B cell (primary cell): Measurements from ENCODE around the gene TMEM116. TPM values are rescaled to one million over a fixed set of nuclear protein-coding genes. Genes with fewer than 3 reads are reported as not detected.

Source experiments
- ATAC-seq: fragments of 200-7000 bp; cut with Tn5 transposase; one replicate; pipeline ENCODE4 v1.10.0; 2021; ENCODE audit warnings: low read depth, mild to moderate bottlenecking, moderate number of reproducible peaks, moderate library complexity
- CTCF ChIA-PET: fragments of 350-600 bp; sonication (Branson Sonifier 250); formaldehyde crosslinking; loops from one replicate; lab custom pipeline; 2021; ENCODE audit warnings: antibody characterized with exemption, inconsistent platforms; lab: Charles Lee
- POLR2A ChIA-PET: fragments of 350-600 bp; sonication (Branson Sonifier 250); formaldehyde crosslinking; loops from one replicate; lab custom pipeline; 2021; ENCODE audit warnings: antibody characterized with exemption; lab: Charles Lee
- DNase-seq: peaks from one replicate; pipeline ENCODE4 v3.0.0; 2013
- H2AFZ ChIP-seq: 2 replicates; pipeline ENCODE4 v1.6.1; 2012; ENCODE audit warnings: mild to moderate bottlenecking, low read depth, low read length; ENCODE audit not compliant: insufficient read depth, poor library complexity, severe bottlenecking
- H3K27ac ChIP-seq, 2 donors: 1 replicate in 1 of 2; 2 replicates in 1 of 2; pipeline ENCODE4 v1.5.1; 2012 to 2013; ENCODE audit warnings: low read length in 2 of 2, mild to moderate bottlenecking in 2 of 2, moderate library complexity in 1 of 2
- H3K27me3 ChIP-seq, 4 experiments: fragments of 200-600 bp in 1 of 4; sonication (generic) in 1 of 4; replicated peaks in 1 of 4; 1 replicate in 2 of 4; 2 replicates in 2 of 4; pipeline versions ENCODE4 v1.6.1 to v1.7.0; 2013 to 2016; ENCODE audit warnings: low read length in 3 of 4, mild to moderate bottlenecking in 2 of 4, mixed read lengths in 1 of 4, moderate library complexity in 1 of 4; ENCODE audit not compliant: insufficient read depth in 4 of 4, control insufficient read depth in 3 of 4; ENCODE audit errors: control extremely low read depth in 1 of 4
- H3K36me3 ChIP-seq, 2 experiments: replicated peaks in 1 of 2; 1 replicate in 1 of 2; 2 replicates in 1 of 2; pipeline versions ENCODE4 v1.6.1 to v1.7.1; 2013; ENCODE audit warnings: low read length in 1 of 2; ENCODE audit not compliant: insufficient read depth in 2 of 2, control insufficient read depth in 1 of 2; ENCODE audit errors: control extremely low read depth in 1 of 2, extremely low read depth in 1 of 2
- H3K4me1 ChIP-seq, 2 donors: fragments of 200-600 bp in 1 of 2; sonication (generic) in 1 of 2; 1 replicate in 1 of 2; 2 replicates in 1 of 2; pipeline versions ENCODE4 v1.5.1 to v1.6.1; 2013 to 2017; ENCODE audit warnings: low read length in 2 of 2; ENCODE audit not compliant: control insufficient read depth in 2 of 2, insufficient read depth in 2 of 2
- H3K4me2 ChIP-seq: replicated peaks from 2 replicates; pipeline ENCODE3; 2012; ENCODE audit warnings: mild to moderate bottlenecking, low read depth, low read length; ENCODE audit not compliant: poor library complexity, severe bottlenecking
- H3K4me3 ChIP-seq, 5 experiments: fragments of 200-600 bp in 1 of 5; sonication (generic) in 1 of 5; 1 replicate in 3 of 5; 2 replicates in 2 of 5; pipeline versions ENCODE4 v1.5.1 to v1.7.0; 2011 to 2016; ENCODE audit warnings: low read length in 4 of 5, mild to moderate bottlenecking in 4 of 5, low read depth in 2 of 5, control low read depth in 1 of 5, moderate library complexity in 1 of 5; ENCODE audit not compliant: insufficient read depth in 1 of 5; ENCODE audit errors: control extremely low read depth in 1 of 5, extremely low read depth in 1 of 5
- H3K79me2 ChIP-seq: fragments of 200-600 bp; sonication (generic); one replicate; pipeline ENCODE4 v1.6.0; 2016; ENCODE audit warnings: low read length; ENCODE audit not compliant: control insufficient read depth, insufficient read depth
- H3K9ac ChIP-seq: fragments of 200-600 bp; sonication (generic); 2 replicates; pipeline ENCODE4 v1.6.1; 2017; ENCODE audit warnings: mild to moderate bottlenecking, low read length, moderate library complexity
- H3K9me3 ChIP-seq, 3 donors: one replicate each; pipeline versions ENCODE4 v1.6.1 to v1.7.1; 2013; ENCODE audit warnings: low read length in 2 of 3; ENCODE audit not compliant: control insufficient read depth in 2 of 3, insufficient read depth in 1 of 3; ENCODE audit errors: control extremely low read depth in 1 of 3
- H4K20me1 ChIP-seq: 2 replicates; pipeline ENCODE4 v1.6.0; 2012; ENCODE audit warnings: mild to moderate bottlenecking, low read length; ENCODE audit not compliant: insufficient read depth, control insufficient read depth, poor library complexity, severe bottlenecking
- H3K27ac Mint-ChIP-seq: one replicate; pipeline ENCODE4 v1.8.0; 2021; ENCODE audit warnings: mixed read lengths
- H3K27me3 Mint-ChIP-seq: one replicate; pipeline ENCODE4 v1.8.0; 2021; ENCODE audit warnings: mixed read lengths
- H3K4me1 Mint-ChIP-seq: one replicate; pipeline ENCODE4 v1.8.0; 2021; ENCODE audit warnings: mixed read lengths
- H3K4me3 Mint-ChIP-seq: one replicate; pipeline ENCODE4 v1.8.0; 2021; ENCODE audit warnings: mixed read lengths
- H3K9me3 Mint-ChIP-seq: one replicate; pipeline ENCODE4 v1.8.0; 2022; ENCODE audit warnings: mixed read lengths; ENCODE audit not compliant: insufficient read depth
- EZH2 ChIP-seq: IDR thresholded peaks from 2 replicates; pipeline ENCODE4 v1.6.1; 2012; ENCODE audit warnings: borderline replicate concordance, low read depth, mild to moderate bottlenecking, moderate library complexity, low read length; ENCODE audit not compliant: insufficient read depth, poor library complexity, severe bottlenecking
- WGBS: methylation state at CpG from one replicate; pipeline ENCODE4 v1.1.5; 2013; ENCODE audit warnings: missing lambda C conversion rate; ENCODE audit not compliant: insufficient coverage; 5-methylcytosine and 5-hydroxymethylcytosine counted together
- intact Hi-C: fragments of 100-400 bp; cut with micrococcal nuclease; formaldehyde crosslinking; loops from one replicate; pipeline ENCODE4 v1.10.0; 2022
- polyA plus RNA-seq: library from polyadenylated mRNA; depleted of rRNA; stranded (reverse); fragments of >200 nt; gene quantifications from 2 replicates; pipeline ENCODE4 v1.2.3, GENCODE V29; 2012
- total RNA-seq, 2 donors: library from RNA; stranded (reverse); fragments of 120-200 nt in 1 of 2; gene quantifications; 1 replicate in 1 of 2; 2 replicates in 1 of 2; pipeline versions ENCODE4 v1.2.3 to v1.2.4, GENCODE V29; 2013 to 2022
- TF ChIP-seq, protein P1 (sequence below): fragments of 200-600 bp; IDR thresholded peaks from one replicate; pipeline ENCODE4 v1.8.0; 2022; ENCODE audit warnings: antibody characterized with exemption, mild to moderate bottlenecking

TMEM116 gene
- total and polyA plus RNA-seq, 2 donors (not counting 1 experiment from before 2014, with no cell fraction given): 7.9 to 11.7 TPM

- Mint-ChIP-seq H3K27me3 (peaks cover 15% of the 10 kb centered on the region), H3K9me3 (no peaks in the 10 kb centered on the region), H3K27ac (no peak overlapping the region), H3K4me3 (no peak overlapping the region), H3K4me1 (peaks cover 48% of the 10 kb centered on the region)
- no peak overlapping the region for H3K27ac ChIP-seq
- no peak overlapping the region for H3K9ac ChIP-seq
- H2AFZ ChIP-seq: no peak overlapping the region
- peaks cover 28% of the 10 kb centered on the region for H4K20me1 ChIP-seq
- ATAC-seq: no peak
- 100% methylated on average over 3 of the region's 4 CpGs for WGBS
- no peaks in the 10 kb centered on the region for H3K36me3 ChIP-seq
- H3K9me3 ChIP-seq: no peaks in the 10 kb centered on the region
- intact Hi-C loops: no loop called here
- H3K4me1 ChIP-seq: peaks cover 47 to 59% of the 10 kb centered on the region in 2 donors
- peaks cover 10% of the 10 kb centered on the region for H3K79me2 ChIP-seq
- no peak overlapping the region for H3K4me3 ChIP-seq
- no peak for DNase-seq
- ChIA-PET CTCF (interaction anchor here (0.8 to 1.3 kb wide), 2 partner anchors 15 to 18 kb away, joined by 3 to 4 read pairs; partner anchors contain the start of genes ERP29 and TMEM116), POLR2A (no interaction called here)
- H3K4me2 ChIP-seq: no peak overlapping the region
- no peak for TF ChIP-seq EZH2
- H3K27me3 ChIP-seq: peaks cover 0 to 15% (median 12%) of the 10 kb centered on the region in 4 experiments
Observed at GRCh38 chr12:111998015-111998414, 14.9 kb downstream of the TMEM116 start.

- ATAC-seq: no peak
- ChIA-PET CTCF (interaction anchor here (1.3 kb wide), 1 partner anchor 16 kb away, joined by 4 read pairs; the partner anchor contains the start of genes ERP29 and TMEM116), POLR2A (no interaction called here)
- TF ChIP-seq EZH2: no peak
- TF ChIP-seq, protein P1, sequence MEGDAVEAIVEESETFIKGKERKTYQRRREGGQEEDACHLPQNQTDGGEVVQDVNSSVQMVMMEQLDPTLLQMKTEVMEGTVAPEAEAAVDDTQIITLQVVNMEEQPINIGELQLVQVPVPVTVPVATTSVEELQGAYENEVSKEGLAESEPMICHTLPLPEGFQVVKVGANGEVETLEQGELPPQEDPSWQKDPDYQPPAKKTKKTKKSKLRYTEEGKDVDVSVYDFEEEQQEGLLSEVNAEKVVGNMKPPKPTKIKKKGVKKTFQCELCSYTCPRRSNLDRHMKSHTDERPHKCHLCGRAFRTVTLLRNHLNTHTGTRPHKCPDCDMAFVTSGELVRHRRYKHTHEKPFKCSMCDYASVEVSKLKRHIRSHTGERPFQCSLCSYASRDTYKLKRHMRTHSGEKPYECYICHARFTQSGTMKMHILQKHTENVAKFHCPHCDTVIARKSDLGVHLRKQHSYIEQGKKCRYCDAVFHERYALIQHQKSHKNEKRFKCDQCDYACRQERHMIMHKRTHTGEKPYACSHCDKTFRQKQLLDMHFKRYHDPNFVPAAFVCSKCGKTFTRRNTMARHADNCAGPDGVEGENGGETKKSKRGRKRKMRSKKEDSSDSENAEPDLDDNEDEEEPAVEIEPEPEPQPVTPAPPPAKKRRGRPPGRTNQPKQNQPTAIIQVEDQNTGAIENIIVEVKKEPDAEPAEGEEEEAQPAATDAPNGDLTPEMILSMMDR: no peak
- DNase-seq: no peak
- Histone ChIP-seq H3K79me2 (peaks cover 10% of the 10 kb centered on the region), H3K4me1 (peaks cover 51 to 59% of the 10 kb centered on the region in 2 donors), H3K27me3 (peaks cover 0 to 19% (median 13%) of the 10 kb centered on the region in 4 experiments), H3K36me3 (no peaks in the 10 kb centered on the region), H2AFZ (no peak overlapping the region), H3K27ac (no peak overlapping the region), H4K20me1 (peaks cover 30% of the 10 kb centered on the region), H3K9ac (no peak overlapping the region), H3K9me3 (no peaks in the 10 kb centered on the region), H3K4me3 (no peak overlapping the region), H3K4me2 (no peak overlapping the region)
- Mint-ChIP-seq H3K4me1 (peaks cover 48% of the 10 kb centered on the region), H3K27ac (no peak overlapping the region), H3K27me3 (peaks cover 15% of the 10 kb centered on the region), H3K4me3 (no peak overlapping the region), H3K9me3 (no peaks in the 10 kb centered on the region)
- intact Hi-C loops: no loop called here
- WGBS: 100% methylated on average over 1 of the region's 2 CpGs
Observed at GRCh38 chr12:111997300-111997699, 15.7 kb downstream of the TMEM116 start.
